RPMI7951 (cell line): Measurements from ENCODE around the gene PSMF1. TPM values are rescaled to one million over a fixed set of nuclear protein-coding genes. Genes with fewer than 3 reads are reported as not detected.
A peak's percentile ranks its signal among the peaks of the same experiment; 100 is the strongest.

Experiments used
- DNase-seq: peaks from one replicate; pipeline ENCODE4 v3.0.0-alpha.2; 2012; ENCODE audit warnings: low read depth
- total RNA-seq: library from RNA; depleted of rRNA; stranded (reverse); fragments of >200 nt; shearing (Covaris generic); gene quantifications from 2 replicates; pipeline ENCODE4 v1.2.3, GENCODE V29; 2014; rRNA removed

The PSMF1 gene, protein sequence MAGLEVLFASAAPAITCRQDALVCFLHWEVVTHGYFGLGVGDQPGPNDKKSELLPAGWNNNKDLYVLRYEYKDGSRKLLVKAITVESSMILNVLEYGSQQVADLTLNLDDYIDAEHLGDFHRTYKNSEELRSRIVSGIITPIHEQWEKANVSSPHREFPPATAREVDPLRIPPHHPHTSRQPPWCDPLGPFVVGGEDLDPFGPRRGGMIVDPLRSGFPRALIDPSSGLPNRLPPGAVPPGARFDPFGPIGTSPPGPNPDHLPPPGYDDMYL
- total RNA-seq: 98.6 and 99.8 TPM in 2 replicates

DNA sequence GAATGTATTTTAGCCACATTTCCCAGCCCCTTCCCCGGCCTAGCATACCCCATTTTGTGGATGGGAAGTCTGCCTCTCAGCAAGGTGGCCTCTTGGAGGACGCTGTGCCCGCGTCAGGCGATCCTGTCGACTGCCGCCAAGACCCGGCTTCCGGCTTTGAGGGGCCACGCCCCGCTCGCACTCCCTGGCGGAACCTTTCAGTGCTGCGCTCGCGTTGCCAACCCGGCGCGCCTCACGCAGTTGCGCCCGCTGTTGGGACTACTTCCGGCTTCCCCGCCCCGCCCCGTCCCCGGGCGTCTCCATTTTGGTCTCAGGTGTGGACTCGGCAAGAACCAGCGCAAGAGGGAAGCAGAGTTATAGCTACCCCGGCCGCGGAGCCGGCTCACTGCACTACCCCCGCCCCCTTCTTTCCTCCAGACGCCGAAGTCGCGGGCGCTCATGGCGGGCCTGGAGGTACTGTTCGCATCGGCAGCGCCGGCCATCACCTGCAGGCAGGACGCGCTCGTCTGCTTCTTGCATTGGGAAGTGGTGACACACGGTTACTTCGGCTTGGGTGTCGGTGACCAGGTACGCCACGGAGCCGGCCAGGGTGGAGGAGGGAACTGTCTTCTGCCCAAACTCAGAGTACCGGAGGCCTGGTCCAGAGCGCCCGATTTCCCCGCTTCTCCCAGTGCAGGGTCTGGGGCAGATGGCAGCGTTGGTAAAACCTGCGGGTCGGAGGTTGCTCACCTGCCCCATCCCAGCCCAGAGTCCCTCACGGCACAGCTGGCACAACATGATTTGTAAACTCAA, at the start of gene PSMF1:
TSS of gene PSMF1 (plus strand) at position 267 of the 792 bp plus-strand sequence. CDS start at position 439, 172 bp downstream.
- DNase-seq: peak; percentile 94

DNA sequence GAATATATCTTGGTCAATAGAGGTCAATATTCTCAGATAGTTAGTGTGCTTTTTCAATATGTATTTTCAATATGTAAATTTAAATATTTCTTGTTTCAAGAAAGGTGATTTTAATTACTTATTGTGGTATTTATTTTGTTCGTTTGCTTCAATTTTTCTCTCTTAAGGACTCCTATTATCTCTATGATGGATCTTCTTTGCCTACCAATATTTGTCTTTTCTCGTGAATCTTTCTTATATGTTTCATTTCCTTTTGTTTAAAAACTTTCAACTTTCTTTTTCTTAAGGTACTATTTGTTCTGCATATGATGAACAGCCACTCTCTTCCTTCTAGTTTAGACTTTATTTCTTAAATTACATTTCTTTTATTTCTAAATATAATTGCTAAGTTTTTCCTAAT, 46.1 kb upstream of the PSMF1 start:
- no peak for DNase-seq

- DNase-seq: no peak
Observed at GRCh38 chr20:1075616-1076015, 42.8 kb upstream of the PSMF1 start.

DNA sequence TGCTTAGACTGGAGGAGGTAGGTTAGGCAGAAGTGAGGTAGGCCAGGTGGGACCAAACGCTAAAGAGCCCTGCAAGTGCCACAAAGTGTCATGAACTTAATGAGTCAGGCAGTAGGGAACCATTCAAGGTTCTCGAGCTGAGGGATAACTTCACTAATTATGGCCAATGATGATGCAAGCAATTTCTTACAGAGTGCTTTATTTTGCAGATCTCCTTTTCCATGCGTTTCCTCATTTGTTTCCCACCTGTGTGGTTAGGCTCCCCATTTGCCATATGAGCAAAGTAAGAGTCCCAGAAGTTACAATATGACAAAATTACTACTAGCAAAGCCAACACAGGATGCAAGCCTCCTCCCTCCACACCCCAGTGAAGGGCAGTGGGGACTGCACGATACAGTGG, 36.5 kb upstream of the PSMF1 start:
- no peak for DNase-seq

GRCh38 chr20:1083431-1084080, 34.8 kb upstream of the PSMF1 start:
- DNase-seq: peak; percentile 15

- DNase-seq: no peak
Observed at GRCh38 chr20:1085492-1086276, 32.7 kb upstream of the PSMF1 start.

DNA sequence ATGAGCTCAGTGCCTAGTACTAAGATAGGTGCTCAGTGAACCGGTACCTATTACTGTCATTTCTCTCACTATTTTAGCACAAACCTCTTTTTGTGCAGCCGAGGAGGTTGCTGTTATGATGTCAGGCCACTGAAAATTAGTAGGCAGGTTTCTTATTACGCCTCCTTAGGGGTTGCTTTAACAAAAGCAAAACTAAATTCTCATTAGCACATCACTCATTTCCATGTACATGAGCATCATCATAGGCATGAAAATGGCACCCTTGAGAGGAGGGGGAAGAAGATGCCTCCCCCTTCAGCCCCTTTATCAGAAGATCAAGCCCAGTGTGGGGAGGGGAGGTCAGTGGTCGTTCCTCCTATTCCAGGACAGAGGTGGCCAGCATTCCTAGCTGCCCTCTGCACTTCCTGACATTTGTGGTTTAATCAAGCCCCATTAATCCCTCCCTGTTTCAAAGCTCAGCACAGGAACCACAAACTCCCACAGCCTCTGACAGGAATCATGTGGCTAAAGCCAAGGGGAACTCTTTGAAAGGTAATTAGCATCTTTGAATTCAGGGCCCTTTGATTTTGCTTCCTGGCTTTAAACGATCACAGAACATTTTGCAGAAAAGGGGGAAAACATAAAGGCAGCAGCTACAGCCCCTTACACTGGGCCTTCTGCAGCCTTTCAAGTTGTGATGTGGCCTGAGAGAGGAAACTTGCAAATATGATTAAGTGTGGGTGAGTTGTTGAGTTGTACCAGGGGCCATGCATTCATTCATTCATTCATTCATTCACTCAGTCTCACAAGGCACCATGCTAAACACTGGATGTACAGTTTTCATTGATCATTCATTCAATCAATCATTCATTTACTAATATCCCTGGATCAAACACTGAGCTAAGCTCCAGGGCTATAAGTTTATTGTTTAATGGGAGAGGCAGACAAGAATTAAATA, 31.9 kb upstream of the PSMF1 start:
- no peak for DNase-seq

DNA sequence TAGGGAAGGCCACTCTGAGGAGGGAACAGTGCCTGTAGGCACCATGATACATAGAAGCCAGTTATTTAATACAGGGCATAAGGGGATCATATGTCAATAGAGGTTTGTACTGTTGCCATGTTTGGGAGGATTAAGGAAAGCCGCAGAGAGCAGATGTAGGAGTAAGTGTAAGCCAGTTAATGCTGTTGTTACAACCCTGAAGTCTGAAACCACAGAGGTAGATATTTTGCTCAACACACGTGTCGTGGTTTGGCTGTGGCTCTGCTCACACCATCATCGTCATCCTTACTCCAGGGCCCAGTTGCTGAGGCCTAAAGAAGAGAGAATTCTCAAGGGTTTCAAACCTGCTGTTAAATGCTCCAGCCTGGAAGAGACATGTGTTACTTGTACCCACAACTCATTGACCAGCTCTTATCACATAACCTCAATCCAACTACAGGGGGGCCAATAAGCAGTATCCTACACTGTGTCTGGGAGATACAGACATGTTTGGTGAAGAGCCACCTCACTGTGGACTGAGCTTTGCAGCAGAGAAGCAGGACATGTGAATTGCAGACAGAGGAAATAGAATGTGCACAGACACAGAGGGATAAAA, 31.0 kb upstream of the PSMF1 start:
- peak; percentile 39 for DNase-seq

DNA sequence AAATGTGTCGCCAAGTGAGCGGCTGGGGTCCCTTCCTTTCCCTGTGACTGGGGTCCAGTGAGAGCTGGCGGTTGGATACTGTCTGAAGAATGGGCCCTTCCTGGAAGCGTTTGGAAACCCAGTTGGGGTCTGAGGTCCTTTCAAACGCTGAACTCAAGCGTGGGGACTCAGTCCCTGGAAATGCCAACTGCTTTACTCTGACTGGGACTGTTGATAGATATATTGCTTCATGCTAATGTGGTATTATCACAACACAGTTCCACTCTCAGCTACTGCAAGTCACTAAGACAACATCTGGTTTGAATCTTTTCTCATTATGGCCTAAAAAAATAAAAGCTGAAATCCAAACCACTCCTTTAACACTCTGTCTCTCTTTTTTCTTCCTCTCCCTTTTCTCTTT, 23.7 kb upstream of the PSMF1 start:
- no peak for DNase-seq

- no peak for DNase-seq
Observed at GRCh38 chr20:1101533-1101932, 16.9 kb upstream of the PSMF1 start.

- DNase-seq: no peak
Observed at GRCh38 chr20:1102016-1102415, 16.4 kb upstream of the PSMF1 start.

- DNase-seq: no peak
Observed at GRCh38 chr20:1103751-1104150, 14.7 kb upstream of the PSMF1 start.

GRCh38 chr20:1105599-1106194, 12.7 kb upstream of the PSMF1 start:
- no peak for DNase-seq

GRCh38 chr20:1107176-1107575, 11.2 kb upstream of the PSMF1 start:
- DNase-seq: no peak

GRCh38 chr20:1108437-1108920, 9.9 kb upstream of the PSMF1 start:
- peak; percentile 52 for DNase-seq

DNA sequence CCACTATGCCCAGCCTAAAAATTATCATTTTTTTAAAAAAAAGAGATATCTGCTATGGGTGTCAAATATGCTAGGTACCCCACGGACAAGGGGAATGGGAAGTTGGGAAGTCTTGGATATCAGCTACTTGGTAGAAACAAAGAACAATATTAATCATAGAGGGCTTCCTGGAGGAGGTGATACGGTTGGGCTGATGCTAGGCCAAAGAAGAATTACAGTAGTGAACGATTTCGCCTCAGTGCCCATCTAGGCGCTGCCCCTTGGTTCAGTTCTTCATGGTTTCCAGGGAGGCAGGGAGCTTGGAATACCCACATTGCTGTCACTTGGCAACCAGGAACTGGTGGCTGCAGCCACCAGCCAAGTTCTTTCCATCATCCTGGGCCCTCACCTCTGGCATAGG, 5.5 kb upstream of the PSMF1 start:
- DNase-seq: no peak

DNA sequence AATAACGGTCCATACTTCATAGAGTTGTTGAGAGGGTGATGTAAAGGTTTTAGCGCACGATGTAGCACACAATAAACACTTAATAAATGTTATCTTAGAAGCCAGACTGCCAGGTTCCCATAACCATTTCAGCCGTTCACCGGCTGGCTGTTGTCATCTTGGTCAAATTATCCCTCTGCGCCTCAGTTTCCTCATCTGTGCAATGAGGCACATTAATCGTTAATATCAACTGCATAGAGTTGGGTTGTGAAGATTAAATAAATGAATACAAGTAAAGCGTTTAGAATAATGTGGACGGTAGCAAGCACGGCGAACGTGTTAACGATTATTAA, 432 bp upstream of the PSMF1 start:
- no peak for DNase-seq

DNA sequence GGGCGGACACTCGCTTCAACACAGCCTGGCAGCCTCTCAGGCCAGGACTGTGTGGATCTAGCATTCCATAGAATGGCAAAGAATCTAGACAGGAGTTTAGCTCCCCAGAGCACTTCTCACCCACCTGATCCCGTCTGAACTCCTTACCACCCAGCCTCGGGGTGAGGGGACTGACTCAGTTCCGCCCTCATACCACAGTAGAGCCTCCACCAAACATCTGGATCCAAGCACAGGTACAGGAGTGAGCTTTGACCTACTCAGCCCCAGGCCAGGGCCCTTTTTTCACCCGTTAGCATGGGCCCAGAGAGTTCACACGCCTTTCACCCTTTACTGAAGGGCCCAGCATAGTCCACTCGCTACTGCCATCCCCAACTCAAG, 715 bp downstream of the PSMF1 start:
- no peak for DNase-seq

DNA sequence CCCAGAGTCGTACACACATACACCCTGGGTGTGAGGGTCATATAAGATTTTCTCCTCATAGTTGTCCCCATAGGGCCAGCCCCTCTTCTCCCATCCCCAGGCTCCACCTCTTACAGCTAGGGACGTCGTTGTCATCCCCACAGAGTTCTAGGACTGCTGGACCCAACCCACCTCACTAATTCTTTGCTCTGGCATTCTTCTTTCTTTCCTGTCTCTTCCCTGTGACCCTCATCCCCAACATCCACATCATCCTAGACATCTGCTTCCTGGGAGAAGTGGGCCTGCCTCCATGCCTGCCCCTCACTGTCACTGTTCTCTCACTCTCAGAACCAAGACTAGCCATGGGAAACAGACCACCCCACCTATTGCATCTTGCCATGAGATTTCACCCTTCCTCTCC, 1.1 kb downstream of the PSMF1 start:
- no peak for DNase-seq

DNA sequence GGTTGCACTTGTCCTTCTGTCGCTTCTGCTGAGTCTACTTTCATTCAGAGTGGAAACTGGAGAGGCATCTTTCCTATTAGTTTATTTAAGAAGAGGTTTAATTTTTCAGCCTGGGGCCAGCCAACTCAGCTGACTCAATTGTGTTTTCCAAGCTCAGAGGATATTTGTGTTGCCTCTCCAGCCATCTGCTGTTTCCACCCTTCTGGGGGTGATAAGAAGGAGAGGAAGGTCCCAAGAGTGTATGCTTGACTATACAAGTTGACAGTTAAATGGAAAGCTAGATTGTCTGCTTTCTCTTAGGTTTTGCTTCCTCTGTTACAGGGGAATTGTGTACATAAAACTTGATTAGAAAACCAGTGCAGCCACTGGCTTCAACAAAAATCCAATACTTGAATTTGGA, 3.0 kb downstream of the PSMF1 start:
- no peak for DNase-seq
